Stimulated activated CD4-positive, alpha-beta T cell treated with anti-CD3 and anti-CD28 coated beads, Interleukin-4, amount 100 ng/mL, for 24 hours (primary cell): ENCODE results near the gene SECISBP2L.

Experiments used
- DNase-seq: peaks from one replicate; pipeline ENCODE4 v3.0.0-alpha.2; 2020

The SECISBP2L gene

DNA sequence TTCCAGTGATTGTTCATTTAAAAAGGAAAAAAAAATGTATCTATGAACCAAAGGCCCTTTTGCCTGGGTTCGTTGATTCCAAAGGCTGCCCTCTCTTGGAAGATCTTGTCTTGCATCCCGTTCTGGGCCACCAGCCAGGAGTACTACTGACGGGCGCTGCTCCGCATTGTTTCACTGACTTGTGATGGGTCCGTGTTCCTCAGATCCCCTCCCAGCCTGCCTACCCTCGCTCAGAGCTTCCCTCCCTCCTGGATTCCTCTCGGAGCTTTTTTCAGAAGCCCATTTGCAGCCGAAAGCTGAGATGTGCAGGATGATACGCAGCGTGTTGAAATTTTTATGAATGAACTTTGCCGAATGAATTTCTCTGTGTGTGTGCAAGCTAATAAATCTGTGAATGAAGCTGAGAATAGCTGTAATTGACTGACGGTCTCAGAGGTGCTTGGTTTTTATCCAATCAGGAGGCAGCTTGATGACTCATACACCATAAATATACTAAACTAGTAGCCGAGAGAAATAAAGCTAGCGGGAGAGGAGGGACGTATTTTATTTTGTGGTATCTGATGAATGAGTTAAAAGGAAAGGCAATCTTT, 82.6 kb downstream of the SECISBP2L start, which contains the start of gene SHC4:
Gene SHC4, minus strand, starts transcription at position 396 of the 590 bp plus-strand sequence. CDS start 904 bp downstream, outside the sequence.
- DNase-seq, result peak; percentile 17

DNA sequence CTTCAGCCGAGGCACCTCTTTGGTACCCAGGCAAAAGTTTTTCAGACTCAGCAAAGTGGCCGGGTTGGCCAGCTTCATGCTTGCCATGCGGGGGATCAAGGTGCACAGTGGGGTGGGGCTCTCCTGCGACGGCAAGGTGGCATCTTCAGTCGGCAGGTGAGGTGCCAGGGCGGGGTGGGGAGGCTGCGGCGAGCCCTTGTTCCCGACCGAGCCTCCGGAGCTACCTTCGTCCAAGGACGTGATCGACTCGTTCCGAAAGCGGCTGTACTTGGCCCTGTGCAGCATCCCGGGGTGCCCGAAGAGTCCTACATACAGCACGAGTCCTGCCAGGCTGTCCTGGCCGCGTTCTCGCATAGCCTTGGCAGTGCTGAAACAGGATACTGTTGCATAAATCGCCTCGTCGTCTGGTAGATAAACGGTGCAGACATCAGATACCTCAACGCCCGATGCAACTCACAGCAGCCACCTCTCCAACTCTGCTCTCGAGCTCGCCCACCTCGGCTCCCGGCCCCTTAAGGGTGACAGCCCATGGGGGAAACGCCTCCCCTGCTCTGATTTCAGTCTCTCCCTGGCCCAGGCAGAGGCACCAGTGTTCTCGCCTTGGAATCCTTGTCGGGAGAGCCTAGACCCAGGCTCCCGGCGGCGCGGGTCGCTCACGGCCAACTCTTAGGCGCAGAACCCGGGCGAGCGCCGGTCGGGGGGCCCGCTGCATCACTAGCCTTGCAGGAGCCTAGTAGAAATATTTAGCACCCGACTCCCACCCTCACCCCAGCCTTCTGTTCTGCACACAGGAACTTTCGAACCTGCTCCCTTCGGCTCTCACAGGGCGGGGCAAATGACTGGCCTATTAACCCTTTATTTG, 83.4 kb downstream of the SECISBP2L start:
- DNase-seq, result no peak

DNA sequence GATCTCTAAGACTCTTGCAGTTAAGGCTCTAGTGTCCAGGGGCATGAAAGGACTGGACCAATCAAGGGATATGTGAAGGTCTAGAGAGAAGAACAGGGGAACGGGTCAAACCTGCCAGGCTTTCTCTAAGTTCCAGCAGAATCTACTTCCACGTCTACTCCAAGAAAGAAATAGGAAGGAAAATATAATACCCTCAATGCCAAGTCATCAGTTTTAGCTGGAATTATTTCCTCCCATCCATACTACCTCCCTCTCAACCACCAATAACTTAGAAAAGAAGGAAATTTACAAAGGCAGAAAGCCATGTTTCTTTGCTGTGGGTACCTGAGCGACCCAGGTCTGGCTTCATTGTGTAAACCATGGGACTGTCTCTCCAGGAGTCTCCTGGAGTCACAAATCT, 90.3 kb downstream of the SECISBP2L start:
- no peak for DNase-seq

DNA sequence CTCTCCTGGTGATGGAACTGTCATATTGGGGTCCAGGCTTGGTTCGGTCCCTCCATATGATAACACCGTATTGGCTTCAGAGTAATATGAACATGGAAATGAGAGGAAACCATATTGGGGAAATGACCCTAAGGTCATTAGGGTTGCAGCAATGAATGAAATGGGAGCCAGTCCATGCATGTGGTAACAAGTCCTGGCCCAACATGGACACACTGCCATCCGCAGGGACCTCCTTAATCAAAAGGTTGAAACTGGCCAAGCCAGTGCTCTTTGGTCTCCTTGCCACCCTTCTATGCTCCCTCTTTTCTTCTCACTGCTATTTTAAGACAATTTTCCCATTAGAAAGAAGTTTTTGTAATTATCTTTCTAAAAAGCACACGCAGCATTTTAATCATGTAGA, 90.9 kb downstream of the SECISBP2L start:
- no peak for DNase-seq

- no peak for DNase-seq
Measured at GRCh38 chr15:48954538-48954937, 91.7 kb downstream of the SECISBP2L start.

DNA sequence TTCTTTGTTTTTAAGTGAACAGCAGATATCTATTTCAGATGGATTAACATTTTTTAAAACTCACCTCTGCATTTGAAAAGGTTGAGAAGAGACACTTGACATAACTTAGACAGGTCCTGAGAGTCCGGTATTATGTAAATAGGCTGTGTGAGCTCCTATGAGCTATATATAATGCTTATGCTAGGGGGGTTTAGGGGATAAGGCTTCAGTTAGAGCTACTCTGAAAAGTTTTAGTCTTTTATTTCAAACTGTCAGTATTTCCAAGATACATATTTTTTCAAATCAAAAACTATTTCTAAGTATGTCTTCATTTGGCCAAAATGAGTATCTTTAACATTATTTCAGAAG, 99.4 kb downstream of the SECISBP2L start:
- no peak for DNase-seq

GRCh38 chr15:48946074-48946839, 100.0 kb downstream of the SECISBP2L start:
- DNase-seq, result no peak

DNA sequence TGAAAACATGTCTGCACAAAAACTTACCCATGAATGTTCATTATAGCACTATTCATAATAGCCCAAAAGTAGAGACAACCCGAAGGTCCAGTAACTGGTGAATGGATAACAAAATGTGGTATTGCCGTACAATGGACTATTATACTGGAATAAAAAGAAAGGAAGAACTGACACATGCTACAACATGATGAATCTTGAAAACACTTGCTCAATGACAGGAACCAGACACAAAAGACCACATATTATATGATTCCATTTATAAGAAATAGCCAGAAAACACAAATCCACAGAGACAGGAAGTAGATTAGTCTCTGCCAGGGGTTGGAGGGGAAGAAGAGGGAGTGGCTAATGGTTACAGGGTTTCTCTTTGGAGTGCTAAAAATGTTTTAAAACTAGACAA, 100.9 kb downstream of the SECISBP2L start:
- no peak for DNase-seq

DNA sequence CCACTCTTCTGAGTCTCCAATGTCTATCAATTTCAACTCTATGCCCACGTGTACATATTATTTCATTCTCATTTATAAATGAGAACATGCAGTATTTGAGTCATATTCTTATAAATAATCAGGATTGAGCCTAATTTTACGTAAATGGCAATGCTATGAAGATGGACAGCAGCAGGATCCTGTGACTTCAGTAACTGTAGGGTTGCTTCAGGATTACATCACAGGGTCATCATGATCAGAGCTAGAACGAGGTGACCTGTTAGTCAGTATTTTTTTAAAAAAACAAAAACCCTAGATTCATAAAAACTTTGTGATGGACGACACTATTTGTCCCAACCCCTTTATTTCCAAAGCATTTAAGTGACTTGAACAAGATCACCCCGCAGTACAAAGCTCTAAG, 104.3 kb downstream of the SECISBP2L start:
- DNase-seq, result no peak

- DNase-seq, result peak; percentile 7
Measured at GRCh38 chr15:48940508-48940907, 105.7 kb downstream of the SECISBP2L start.

DNA sequence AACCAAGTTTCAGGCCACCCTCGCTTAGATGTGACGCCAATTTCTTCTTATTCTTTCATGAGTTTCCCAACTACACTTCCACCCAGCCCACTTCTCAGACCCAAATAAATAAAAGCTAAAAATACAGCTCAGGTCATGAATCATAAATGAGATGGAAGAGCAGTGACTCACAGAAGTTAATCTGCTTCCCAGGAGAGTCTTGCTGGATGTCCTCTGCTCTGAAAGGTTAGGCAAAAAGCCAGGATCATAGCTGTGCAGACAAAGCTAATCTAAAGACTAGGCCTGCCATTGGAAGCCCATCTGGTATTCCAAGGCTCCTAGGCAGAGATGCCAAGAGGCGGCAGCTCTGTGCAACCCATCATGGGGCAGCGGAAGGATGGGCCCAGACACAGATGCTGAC, 106.6 kb downstream of the SECISBP2L start:
- no peak for DNase-seq
